Mononuclear cell (primary cell): ENCODE data around the gene SCUBE1. TPM values are rescaled to one million over a fixed set of nuclear protein-coding genes. Genes with fewer than 3 reads are reported as not detected.

ENCODE experiments used
- total RNA-seq: library from RNA; depleted of rRNA; stranded (reverse); fragments of >200 nt; gene quantifications from one replicate; pipeline ENCODE4 v1.2.3, GENCODE V29; 2012

SCUBE1 gene
- total RNA-seq, 1 donor: 0.94 TPM

Other genes with a start within 250 kb of the SCUBE1 start
- gene BIK, start 232.6 kb downstream of the SCUBE1 start, total RNA-seq: 2.1 TPM
- 5.1 TPM for gene MCAT, start 200.0 kb downstream of the SCUBE1 start, total RNA-seq
- gene TSPO, start 191.8 kb downstream of the SCUBE1 start, total RNA-seq: 217 TPM
- 4.3 TPM for gene TTLL12, start 156.2 kb downstream of the SCUBE1 start, total RNA-seq
- not detected for gene MPPED1, start 68.6 kb upstream of the SCUBE1 start, total RNA-seq